AG04450 (cell line): ENCODE results near the gene CORO2B. TPM values are rescaled to one million over a fixed set of nuclear protein-coding genes. Genes with fewer than 3 reads are reported as not detected.

ENCODE experiments used
- CTCF ChIA-PET: fragments of 300-600, 350-600 bp; formaldehyde crosslinking; extraction: SDS; loops from one replicate; lab custom pipeline; 2022; ENCODE audit warnings: antibody characterized with exemption, inconsistent platforms; lab: Charles Lee
- POLR2A ChIA-PET: fragments of 350-600 bp; formaldehyde crosslinking; extraction: SDS; loops from one replicate; lab custom pipeline; 2021; ENCODE audit warnings: antibody characterized with exemption, inconsistent platforms; lab: Yijun Ruan, JAX
- DNase-seq: peaks from one replicate; pipeline ENCODE4 v3.0.0-alpha.2; 2011; ENCODE audit warnings: low read depth, low spot score
- H3K27ac ChIP-seq: one replicate; pipeline ENCODE4 v1.5.1; 2012; ENCODE audit warnings: low read depth, low read length, control low read depth
- H3K27me3 ChIP-seq: one replicate; pipeline ENCODE4 v1.6.0; 2012; ENCODE audit warnings: low read length; ENCODE audit not compliant: control insufficient read depth, insufficient read depth
- H3K4me3 ChIP-seq: 2 replicates; pipeline ENCODE4 v1.5.1; 2011; ENCODE audit warnings: mild to moderate bottlenecking, low read depth, low read length, control low read depth
- H3K9me3 ChIP-seq: 2 replicates; pipeline ENCODE4 v1.5.1; 2012; ENCODE audit warnings: low read length; ENCODE audit not compliant: control insufficient read depth, insufficient read depth
- CTCF ChIP-seq: IDR thresholded peaks from 2 replicates; pipeline ENCODE4 v1.5.1; 2011; ENCODE audit warnings: low read depth, low read length, control low read depth, inconsistent platforms
- polyA plus RNA-seq: library from polyadenylated mRNA; depleted of rRNA; stranded (reverse); fragments of >200 nt; gene quantifications from 2 replicates; pipeline ENCODE4 v1.2.3, GENCODE V29; 2011

CORO2B gene
- polyA plus RNA-seq, 1 experiment, result 16.1 TPM

- DNase-seq, result no peak
- Histone ChIP-seq H3K9me3 (peaks cover 2% of the 10 kb centered on the region; the same call in 1 of the 2 replicates), H3K27ac (no peak overlapping the region), H3K27me3 (no peaks in the 10 kb centered on the region), H3K4me3 (no peak overlapping the region)
- TF ChIP-seq CTCF, result no peak
- ChIA-PET POLR2A (interaction anchor here (0.6 to 0.7 kb wide), 2 partner anchors 8 to 66 kb away, joined by 3 to 4 read pairs; no protein-coding TSS in a partner anchor), CTCF (interaction anchor here (0.7 to 1.6 kb wide), 5 partner anchors 10 to 204 kb away, joined by 3 to 6 read pairs (median 4); no protein-coding TSS in a partner anchor)
These were observed 61.3 kb downstream of the CORO2B start for GRCh38 chr15:68639926-68640600.

- ChIA-PET POLR2A (interaction anchor here (0.7 kb wide), 1 partner anchor 67 kb away, joined by 3 read pairs; no protein-coding TSS in a partner anchor), CTCF (interaction anchor here (1.1 kb wide), 1 partner anchor 81 kb away, joined by 4 read pairs; no protein-coding TSS in a partner anchor)
- no peak overlapping the region for H3K4me3 ChIP-seq
- no peaks in the 10 kb centered on the region for H3K27me3 ChIP-seq
- peak overlapping the region; percentile 31 for H3K27ac ChIP-seq
- no peak for DNase-seq
- no peak for TF ChIP-seq CTCF
- H3K9me3 ChIP-seq, result peaks cover 4% of the 10 kb centered on the region; the same call in 1 of the 2 replicates
These were observed 62.1 kb downstream of the CORO2B start for GRCh38 chr15:68640791-68641331.

GRCh38 chr15:68641376-68641775, 62.6 kb downstream of the CORO2B start:
- ChIA-PET POLR2A (no interaction called here), CTCF (no interaction called here)
- no peak for DNase-seq

GRCh38 chr15:68642491-68642845, 63.7 kb downstream of the CORO2B start:
- CTCF ChIA-PET, result interaction anchor here (1.0 to 1.5 kb wide), 3 partner anchors 9 to 83 kb away, joined by 3 to 4 read pairs (median 3); no protein-coding TSS in a partner anchor
- Histone ChIP-seq H3K9me3 (peaks cover 4% of the 10 kb centered on the region; the same call in 1 of the 2 replicates), H3K27me3 (no peaks in the 10 kb centered on the region), H3K27ac (peak overlapping the region; percentile 21), H3K4me3 (no peak overlapping the region)
- no peak for TF ChIP-seq CTCF
- POLR2A ChIA-PET, result interaction anchor here (0.6 kb wide), 2 partner anchors 17 to 704 kb away, joined by 3 to 7 read pairs; no protein-coding TSS in a partner anchor
- no peak for DNase-seq

More at GRCh38 chr15:68641376-68641775, 62.6 kb downstream of the CORO2B start:
- Histone ChIP-seq H3K9me3 (peaks cover 4% of the 10 kb centered on the region; the same call in 1 of the 2 replicates), H3K27ac (peak overlapping the region; percentile 21), H3K27me3 (no peaks in the 10 kb centered on the region), H3K4me3 (no peak overlapping the region)
- no peak for TF ChIP-seq CTCF
